GM19035 (cell line): ENCODE data around the gene PGBD5.

Source experiments
- ATAC-seq: cut with Tn5 transposase; IDR thresholded peaks from one replicate; pipeline ENCODE4 v1.9.1; 2021; ENCODE audit not compliant: unreplicated experiment

Gene PGBD5

GRCh38 chr1:230308039-230308438 is 118.1 kb downstream of the PGBD5 start:
- no peak for ATAC-seq

- no peak for ATAC-seq
These were observed 118.9 kb downstream of the PGBD5 start for GRCh38 chr1:230307213-230307612.

- peak; percentile 65 for ATAC-seq
These were observed 120.0 kb downstream of the PGBD5 start for GRCh38 chr1:230306169-230306568.

GRCh38 chr1:230303822-230304221 is 122.3 kb downstream of the PGBD5 start:
- no peak for ATAC-seq

- ATAC-seq = no peak
These were observed 123.1 kb downstream of the PGBD5 start for GRCh38 chr1:230303069-230303468.

- ATAC-seq = no peak
These were observed 124.3 kb downstream of the PGBD5 start for GRCh38 chr1:230301822-230302221.

- no peak for ATAC-seq
These were observed 124.8 kb downstream of the PGBD5 start for GRCh38 chr1:230301322-230301721.

GRCh38 chr1:230300322-230301301 is 125.5 kb downstream of the PGBD5 start:
- ATAC-seq = no peak

- no peak for ATAC-seq
These were observed 126.7 kb downstream of the PGBD5 start for GRCh38 chr1:230299191-230300006.

- no peak for ATAC-seq
These were observed 130.8 kb downstream of the PGBD5 start for GRCh38 chr1:230295367-230295766.

- ATAC-seq = no peak
These were observed 132.8 kb downstream of the PGBD5 start for GRCh38 chr1:230293390-230293700.

GRCh38 chr1:230292689-230293389 is 133.3 kb downstream of the PGBD5 start:
- ATAC-seq = no peak

- ATAC-seq = no peak
These were observed 134.2 kb downstream of the PGBD5 start for GRCh38 chr1:230291731-230292620.

GRCh38 chr1:230289350-230289644 is 136.8 kb downstream of the PGBD5 start:
- no peak for ATAC-seq

- no peak for ATAC-seq
These were observed 137.3 kb downstream of the PGBD5 start for GRCh38 chr1:230288641-230289349.

- no peak for ATAC-seq
These were observed 138.3 kb downstream of the PGBD5 start for GRCh38 chr1:230287674-230288315.

- no peak for ATAC-seq
These were observed 139.3 kb downstream of the PGBD5 start for GRCh38 chr1:230286890-230287269.

GRCh38 chr1:230286166-230286889 is 139.8 kb downstream of the PGBD5 start:
- no peak for ATAC-seq

- ATAC-seq = no peak
These were observed 140.8 kb downstream of the PGBD5 start for GRCh38 chr1:230285351-230285750.
